ENCODE measurements around the gene TTLL6. TPM values are rescaled to one million over a fixed set of nuclear protein-coding genes. Genes with fewer than 3 reads are reported as not detected.

The TTLL6 gene
- total RNA-seq, 8 experiments from 2014 or later: 0.36 to 3.9 (median 1.1) TPM; not detected in 2

GRCh38 chr17:48773245-48773644 is 43.8 kb downstream of the TTLL6 start:
- no peaks in the 10 kb centered on the region for H3K4me1 ChIP-seq (replicated peaks in 1 of 2)
- H3K27ac ChIP-seq: no peak overlapping the region
- 57 to 94% (median 83%) methylated on average over 1 to 3 of the region's 3 CpGs; no CpG with 5 or more reads in 1 of the 10 experiments for WGBS, 10 experiments
- H3K4me3 ChIP-seq: no peak overlapping the region
- ATAC-seq (replicated peaks in 6 of 8): no peak
- in situ Hi-C loops (cut with MboI; ENCODE audit: low pct_unique_long_range_greater_than_20kb in 2 of 9, low sequenced_read_pairs in 9 of 9, unreplicated experiment in 9 of 9): no loop called here

DNA sequence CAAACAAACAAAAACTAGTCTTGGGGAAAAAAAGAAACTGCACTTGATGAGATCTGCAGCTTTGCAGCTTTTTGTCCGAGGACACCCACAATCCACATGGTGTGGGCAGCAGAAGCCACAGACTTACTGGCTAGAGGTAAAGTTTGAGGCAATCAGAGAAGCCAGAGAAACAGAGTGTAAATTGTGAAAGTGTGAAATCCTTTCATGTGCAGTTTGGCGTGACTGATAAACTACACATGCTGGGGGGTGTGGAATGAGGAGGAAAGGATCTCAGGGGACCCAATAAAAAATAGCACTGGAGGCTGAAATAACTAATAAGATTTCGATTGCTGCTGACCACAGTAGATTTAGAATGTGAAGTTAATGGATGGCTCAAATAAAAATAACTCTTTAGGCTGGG is 46.1 kb downstream of the TTLL6 start:
- 0 to 80% (median 36%) methylated on average over 1 to 3 of the region's 3 CpGs; no CpG with 5 or more reads in 1 of the 10 experiments for WGBS, 10 experiments
- no peak for ATAC-seq (replicated peaks in 6 of 8)

GRCh38 chr17:48769009-48769675 is 47.9 kb downstream of the TTLL6 start:
- in situ Hi-C loops (cut with MboI; ENCODE audit: low pct_unique_long_range_greater_than_20kb in 2 of 9, low sequenced_read_pairs in 9 of 9, unreplicated experiment in 9 of 9): no loop called here
- WGBS, 10 experiments: 52 to 83% (median 67%) methylated on average over 1 to 5 of the region's 5 CpGs; no CpG with 5 or more reads in 1 of the 10 experiments
- peak in 2 of 8 experiments; percentile 61 to 74 for ATAC-seq (replicated peaks in 6 of 8)
- no peaks in the 10 kb centered on the region for H3K4me1 ChIP-seq (replicated peaks in 1 of 2)
- H3K27ac ChIP-seq: no peak overlapping the region
- no peak overlapping the region for H3K4me3 ChIP-seq

More for the DNA sequence above, 46.1 kb downstream of the TTLL6 start:
- H3K27ac ChIP-seq: no peak overlapping the region
- in situ Hi-C loops (cut with MboI; ENCODE audit: low pct_unique_long_range_greater_than_20kb in 2 of 9, low sequenced_read_pairs in 9 of 9, unreplicated experiment in 9 of 9): no loop called here
- H3K4me1 ChIP-seq (replicated peaks in 1 of 2): no peaks in the 10 kb centered on the region
- no peak overlapping the region for H3K4me3 ChIP-seq

GRCh38 chr17:48767263-48767774 is 49.7 kb downstream of the TTLL6 start:
- in situ Hi-C loops (cut with MboI; ENCODE audit: low pct_unique_long_range_greater_than_20kb in 2 of 9, low sequenced_read_pairs in 9 of 9, unreplicated experiment in 9 of 9): no loop called here
- peak in 2 of 8 experiments; percentile 20 to 31 for ATAC-seq (replicated peaks in 6 of 8)
- 30 to 100% (median 53%) methylated on average over 1 to 3 of the region's 4 CpGs; no CpG with 5 or more reads in 2 of the 10 experiments for WGBS, 10 experiments
- no peak overlapping the region for H3K27ac ChIP-seq
- H3K4me3 ChIP-seq: no peak overlapping the region
- H3K4me1 ChIP-seq (replicated peaks in 1 of 2): no peaks in the 10 kb centered on the region

- in situ Hi-C loops (cut with MboI; ENCODE audit: low pct_unique_long_range_greater_than_20kb in 2 of 9, low sequenced_read_pairs in 9 of 9, unreplicated experiment in 9 of 9): no loop called here
- no peak for ATAC-seq (replicated peaks in 6 of 8)
- H3K4me3 ChIP-seq: no peak overlapping the region
- WGBS, 10 experiments: 0 to 91% (median 51%) methylated on average over 1 to 6 of the region's 6 CpGs; no CpG with 5 or more reads in 2 of the 10 experiments
- H3K4me1 ChIP-seq (replicated peaks in 1 of 2): no peaks in the 10 kb centered on the region
- H3K27ac ChIP-seq: no peak overlapping the region
Observed at GRCh38 chr17:48761114-48761513, 55.9 kb downstream of the TTLL6 start.

DNA sequence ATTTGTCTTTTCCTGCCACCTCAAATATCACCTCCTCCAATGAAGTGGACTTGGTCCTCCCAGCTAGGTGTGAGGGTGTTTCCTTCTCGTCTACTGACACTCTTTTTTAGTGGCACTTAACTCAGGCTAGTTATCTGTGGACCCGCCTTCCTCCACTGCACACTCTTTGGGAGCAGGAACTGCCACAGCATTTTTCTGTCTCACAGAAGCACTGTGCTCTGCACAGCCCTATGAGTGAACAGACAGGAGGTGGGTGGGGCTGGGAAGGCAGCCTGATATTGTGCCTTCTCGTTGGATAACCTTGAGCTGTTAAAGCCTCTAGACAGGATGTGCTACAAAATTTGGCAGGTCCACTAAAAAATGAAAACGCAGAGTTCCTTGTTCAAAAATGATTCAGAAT is 56.6 kb downstream of the TTLL6 start:
- no peak for ATAC-seq (replicated peaks in 6 of 8)
- H3K4me3 ChIP-seq: no peak overlapping the region
- WGBS, 10 experiments: 0 to 72% (median 20%) methylated on average over 1 to 3 of the region's 4 CpGs; no CpG with 5 or more reads in 2 of the 10 experiments
- in situ Hi-C loops (cut with MboI; ENCODE audit: low pct_unique_long_range_greater_than_20kb in 2 of 9, low sequenced_read_pairs in 9 of 9, unreplicated experiment in 9 of 9): no loop called here
- H3K4me1 ChIP-seq (replicated peaks in 1 of 2): no peaks in the 10 kb centered on the region
- H3K27ac ChIP-seq: no peak overlapping the region

- Histone ChIP-seq H3K4me3 (no peak overlapping the region), H3K4me1 (replicated peaks in 1 of 2) (no peaks in the 10 kb centered on the region), H3K27ac (no peak overlapping the region)
- in situ Hi-C loops (cut with MboI; ENCODE audit: low pct_unique_long_range_greater_than_20kb in 2 of 9, low sequenced_read_pairs in 9 of 9, unreplicated experiment in 9 of 9): no loop called here
- ATAC-seq (replicated peaks in 6 of 8): no peak
Observed at GRCh38 chr17:48759288-48759687, 57.7 kb downstream of the TTLL6 start.

- in situ Hi-C loops (cut with MboI; ENCODE audit: low pct_unique_long_range_greater_than_20kb in 2 of 9, low sequenced_read_pairs in 9 of 9, unreplicated experiment in 9 of 9): no loop called here
Observed at GRCh38 chr17:48757524-48757961, 59.5 kb downstream of the TTLL6 start.

DNA sequence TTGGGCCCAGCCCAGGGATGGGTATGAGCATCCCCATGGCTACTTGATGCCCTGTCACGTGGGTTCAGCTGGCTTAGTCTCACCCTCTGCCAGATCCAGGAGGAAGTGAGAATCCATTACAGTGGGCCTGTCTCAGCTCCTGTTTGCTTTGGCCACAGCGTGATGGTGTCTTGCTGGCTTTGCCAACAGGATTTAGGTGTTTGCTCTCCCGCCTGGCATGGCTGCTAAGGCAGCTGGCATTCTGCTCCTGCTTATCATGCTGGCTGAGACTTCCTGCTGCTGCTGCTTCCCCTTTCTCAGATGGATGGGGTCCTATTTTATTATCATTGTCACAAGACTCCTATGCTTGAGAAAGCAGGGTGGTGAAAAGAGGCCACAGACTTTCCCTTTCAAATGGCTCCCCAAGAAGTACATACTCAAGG is 60.2 kb downstream of the TTLL6 start:
- in situ Hi-C loops (cut with MboI; ENCODE audit: low pct_unique_long_range_greater_than_20kb in 2 of 9, low sequenced_read_pairs in 9 of 9, unreplicated experiment in 9 of 9): no loop called here
- Histone ChIP-seq H3K27ac (no peak overlapping the region), H3K4me3 (no peak overlapping the region), H3K4me1 (replicated peaks in 1 of 2) (no peaks in the 10 kb centered on the region)
- peak in 1 of 8 experiments; percentile 44 for ATAC-seq (replicated peaks in 6 of 8)
- 0 to 79% (median 25%) methylated on average over 1 to 3 of the region's 3 CpGs; no CpG with 5 or more reads in 1 of the 10 experiments for WGBS, 10 experiments

More at GRCh38 chr17:48757524-48757961, 59.5 kb downstream of the TTLL6 start:
- no peak overlapping the region for H3K27ac ChIP-seq
- no peaks in the 10 kb centered on the region for H3K4me1 ChIP-seq (replicated peaks in 1 of 2)
- H3K4me3 ChIP-seq: no peak overlapping the region
- peak in 2 of 8 experiments; percentile 28 to 76 for ATAC-seq (replicated peaks in 6 of 8)
- 0 to 30% (median 13%) methylated on average over 1 to 2 of the region's 2 CpGs; no CpG with 5 or more reads in 3 of the 10 experiments for WGBS, 10 experiments

- in situ Hi-C loops (cut with MboI; ENCODE audit: low pct_unique_long_range_greater_than_20kb in 2 of 9, low sequenced_read_pairs in 9 of 9, unreplicated experiment in 9 of 9): no loop called here
- ATAC-seq (replicated peaks in 6 of 8): no peak
- WGBS, 10 experiments: 8 to 83% (median 26%) methylated on average over 1 to 8 of the region's 8 CpGs; no CpG with 5 or more reads in 1 of the 10 experiments
- Histone ChIP-seq H3K4me3 (no peak overlapping the region), H3K4me1 (replicated peaks in 1 of 2) (no peaks in the 10 kb centered on the region), H3K27ac (no peak overlapping the region)
Observed at GRCh38 chr17:48755356-48755755, 61.7 kb downstream of the TTLL6 start.

DNA sequence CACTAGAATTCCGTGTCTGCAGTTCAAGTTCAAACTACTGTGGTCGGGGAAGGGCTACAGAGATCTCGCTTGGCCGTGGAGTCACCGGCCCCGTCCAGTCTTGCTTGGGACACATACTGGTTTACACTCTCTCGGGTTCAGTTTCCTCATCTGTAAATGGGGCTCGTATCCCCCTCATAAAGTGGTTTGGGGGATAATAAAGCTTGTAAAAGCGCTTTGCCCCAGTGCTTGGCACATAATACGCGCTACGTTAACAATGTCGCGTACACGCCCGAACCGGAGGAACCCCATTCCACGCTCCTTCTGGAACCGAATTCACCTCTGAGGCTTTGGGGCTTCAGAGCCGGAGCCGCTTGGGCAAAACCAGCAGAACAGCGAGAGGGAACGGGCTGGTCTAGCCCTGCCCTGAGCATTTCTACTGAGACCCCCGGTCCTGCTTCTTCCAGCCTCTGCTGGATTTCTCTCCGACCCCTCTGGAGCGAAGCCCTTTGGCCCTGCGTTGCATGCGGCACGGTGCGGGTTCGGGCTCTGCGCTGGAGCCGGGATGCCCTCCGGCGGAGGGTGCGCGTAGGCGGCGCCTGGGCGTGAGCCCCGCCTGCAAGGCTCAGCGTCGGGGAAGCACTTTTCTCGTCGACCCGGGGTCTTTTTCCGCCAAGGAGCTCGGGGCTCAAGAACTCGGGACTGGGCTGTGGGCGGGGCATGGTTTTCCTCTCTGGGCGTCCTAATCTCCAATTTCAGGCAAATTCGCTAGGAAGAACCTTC is 62.3 kb downstream of the TTLL6 start:
- ATAC-seq (replicated peaks in 6 of 8): peak in 1 of 8 experiments; percentile 38
- in situ Hi-C loops (cut with MboI; ENCODE audit: low pct_unique_long_range_greater_than_20kb in 2 of 9, low sequenced_read_pairs in 9 of 9, unreplicated experiment in 9 of 9): no loop called here

DNA sequence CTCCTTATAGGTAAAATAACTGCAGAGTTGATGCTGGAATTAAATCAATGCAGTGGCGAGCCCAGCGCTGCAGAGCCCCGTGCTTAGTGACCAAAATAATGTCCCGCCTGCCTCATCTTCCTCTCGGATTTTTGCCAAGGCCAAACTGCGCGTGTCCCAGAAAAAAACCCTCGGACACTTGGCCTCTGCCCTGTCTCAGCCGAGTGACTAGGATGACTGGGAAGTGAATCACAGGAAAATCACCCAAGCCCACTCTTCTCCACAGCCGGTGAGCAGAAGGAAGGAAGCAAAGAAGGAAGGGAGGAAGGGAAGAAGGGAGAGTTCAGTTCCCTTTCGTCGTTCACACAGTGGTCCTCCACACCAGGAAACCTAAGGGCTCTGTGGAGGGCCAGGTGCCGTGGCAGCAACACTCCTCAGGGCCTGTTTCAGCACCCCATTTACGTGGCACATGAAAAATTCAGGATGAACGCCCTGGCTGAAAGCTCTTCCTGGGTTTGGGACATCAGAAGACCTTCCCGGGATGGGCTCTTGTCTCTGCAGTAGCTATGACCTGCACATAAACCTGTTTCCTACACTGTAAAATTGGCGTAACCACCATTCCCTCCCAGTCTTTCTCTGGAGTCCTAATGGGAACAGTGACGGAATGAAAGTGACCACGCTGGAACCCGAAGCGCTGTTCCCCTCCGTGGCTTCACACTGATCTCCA is 63.1 kb downstream of the TTLL6 start:
- WGBS, 10 experiments: 0 to 36% (median 12%) methylated on average over 1 to 20 of the region's 22 CpGs; no CpG with 5 or more reads in 1 of the 10 experiments
- Histone ChIP-seq H3K4me3 (no peak overlapping the region), H3K4me1 (replicated peaks in 1 of 2) (no peaks in the 10 kb centered on the region), H3K27ac (no peak overlapping the region)
- ATAC-seq (replicated peaks in 6 of 8): peak in 1 of 8 experiments; percentile 11
- in situ Hi-C loops (cut with MboI; ENCODE audit: low pct_unique_long_range_greater_than_20kb in 2 of 9, low sequenced_read_pairs in 9 of 9, unreplicated experiment in 9 of 9): no loop called here

More for the DNA sequence above, 62.3 kb downstream of the TTLL6 start:
- Histone ChIP-seq H3K4me1 (replicated peaks in 1 of 2) (no peaks in the 10 kb centered on the region), H3K4me3 (no peak overlapping the region), H3K27ac (no peak overlapping the region)
- WGBS, 10 experiments: 4 to 30% (median 9%) methylated on average over 2 to 18 of the region's 52 CpGs; no CpG with 5 or more reads in 3 of the 10 experiments

All from motor neuron (in vitro differentiated cells).